Measurements from ENCODE around the gene ZFP36. TPM values are rescaled to one million over a fixed set of nuclear protein-coding genes. Genes with fewer than 3 reads are reported as not detected.
"Not testable (repeated sequence)": the region's sequence is repeated elsewhere in the genome, so short reads cannot be mapped to it uniquely, and the experiment has no call there.

Gene ZFP36
- total RNA-seq, 2 donors from 2014 or later: 55.8 to 108 TPM

DNA sequence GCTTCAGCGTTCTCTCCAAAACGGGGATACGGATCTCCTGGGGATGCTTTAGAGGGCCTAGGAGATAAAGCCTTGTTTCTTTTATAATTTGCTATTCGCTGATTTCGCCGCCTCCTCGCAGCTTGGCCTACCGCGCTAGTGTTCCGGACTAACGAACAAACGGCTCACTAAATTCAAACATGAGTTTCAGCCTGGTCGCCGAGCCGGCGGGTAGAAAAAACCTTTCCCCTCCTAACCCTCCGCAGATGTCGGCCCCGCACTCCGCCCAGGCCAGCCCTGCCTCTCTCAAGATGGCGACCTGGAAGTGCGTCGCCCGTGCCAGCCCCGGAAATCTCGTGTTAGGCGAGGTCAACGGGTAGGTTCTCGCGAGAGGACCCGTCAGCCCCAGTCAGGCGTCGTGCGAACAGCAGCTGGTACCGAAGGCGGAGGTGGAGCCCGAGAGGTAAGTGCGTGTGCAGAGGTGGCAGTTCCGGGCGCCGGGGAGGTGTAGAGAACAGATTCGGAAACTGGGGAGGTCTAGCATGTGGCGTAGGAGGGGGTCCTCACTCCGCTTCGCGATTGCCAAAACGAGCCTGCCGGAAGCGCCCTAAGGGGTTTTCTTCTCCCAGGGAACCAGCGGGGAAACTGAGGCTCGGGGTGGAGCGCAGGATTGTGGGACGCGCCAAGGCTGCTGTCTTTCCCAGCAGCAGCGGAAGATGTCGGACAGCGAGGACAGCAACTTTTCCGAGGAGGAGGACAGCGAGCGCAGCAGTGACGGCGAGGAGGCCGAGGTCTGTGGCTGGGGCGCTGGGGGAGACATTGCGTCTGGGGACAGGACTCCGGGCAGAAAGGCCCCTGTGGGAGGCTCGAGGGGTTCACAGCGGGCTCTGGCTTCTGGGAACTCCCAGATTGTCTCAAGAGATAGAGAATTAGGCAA, 38.8 kb downstream of the ZFP36 start, which contains the start of gene SUPT5H:
SUPT5H (plus strand) TSS at position 387 of the 916 bp plus-strand sequence; CDS start at position 696, 309 bp downstream.
- intact Hi-C loops (cut with DNase I): loop anchor here (10.0 kb wide), 1 partner anchor 89 kb away; the partner anchor contains the start of gene EID2B
- ATAC-seq (peak; percentile 100), DNase-seq (peak; percentile 98 to 99 (median 99))
- no peaks in the 10 kb centered on the region for H3K9me3 ChIP-seq
- peak within 1 kb of the TSS; percentile 93 to 94 for H3K4me3 ChIP-seq
- H3K36me3 ChIP-seq (replicated peaks in 1 of 2; ENCODE audit: insufficient read depth in 1 of 2, low read depth in 2 of 2): no peaks in the 10 kb centered on the region
- H3K27ac ChIP-seq: peak within 1 kb of the TSS; percentile 72 to 96 (median 86)
- TF ChIP-seq POLR2A (IDR thresholded peaks at IDR 0.05): peak; percentile 81 to 96 (median 94)
- TF ChIP-seq, protein P1, sequence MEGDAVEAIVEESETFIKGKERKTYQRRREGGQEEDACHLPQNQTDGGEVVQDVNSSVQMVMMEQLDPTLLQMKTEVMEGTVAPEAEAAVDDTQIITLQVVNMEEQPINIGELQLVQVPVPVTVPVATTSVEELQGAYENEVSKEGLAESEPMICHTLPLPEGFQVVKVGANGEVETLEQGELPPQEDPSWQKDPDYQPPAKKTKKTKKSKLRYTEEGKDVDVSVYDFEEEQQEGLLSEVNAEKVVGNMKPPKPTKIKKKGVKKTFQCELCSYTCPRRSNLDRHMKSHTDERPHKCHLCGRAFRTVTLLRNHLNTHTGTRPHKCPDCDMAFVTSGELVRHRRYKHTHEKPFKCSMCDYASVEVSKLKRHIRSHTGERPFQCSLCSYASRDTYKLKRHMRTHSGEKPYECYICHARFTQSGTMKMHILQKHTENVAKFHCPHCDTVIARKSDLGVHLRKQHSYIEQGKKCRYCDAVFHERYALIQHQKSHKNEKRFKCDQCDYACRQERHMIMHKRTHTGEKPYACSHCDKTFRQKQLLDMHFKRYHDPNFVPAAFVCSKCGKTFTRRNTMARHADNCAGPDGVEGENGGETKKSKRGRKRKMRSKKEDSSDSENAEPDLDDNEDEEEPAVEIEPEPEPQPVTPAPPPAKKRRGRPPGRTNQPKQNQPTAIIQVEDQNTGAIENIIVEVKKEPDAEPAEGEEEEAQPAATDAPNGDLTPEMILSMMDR (IDR thresholded peaks at IDR 0.05): peak in 1 of 7 experiments; percentile 19
- WGBS, 2 donors: 0% methylated on average over 38 to 68 of the region's 68 CpGs
- H3K4me1 ChIP-seq: peaks cover 48% of the 10 kb centered on the region
- H3K27me3 ChIP-seq: no peaks in the 10 kb centered on the region

DNA sequence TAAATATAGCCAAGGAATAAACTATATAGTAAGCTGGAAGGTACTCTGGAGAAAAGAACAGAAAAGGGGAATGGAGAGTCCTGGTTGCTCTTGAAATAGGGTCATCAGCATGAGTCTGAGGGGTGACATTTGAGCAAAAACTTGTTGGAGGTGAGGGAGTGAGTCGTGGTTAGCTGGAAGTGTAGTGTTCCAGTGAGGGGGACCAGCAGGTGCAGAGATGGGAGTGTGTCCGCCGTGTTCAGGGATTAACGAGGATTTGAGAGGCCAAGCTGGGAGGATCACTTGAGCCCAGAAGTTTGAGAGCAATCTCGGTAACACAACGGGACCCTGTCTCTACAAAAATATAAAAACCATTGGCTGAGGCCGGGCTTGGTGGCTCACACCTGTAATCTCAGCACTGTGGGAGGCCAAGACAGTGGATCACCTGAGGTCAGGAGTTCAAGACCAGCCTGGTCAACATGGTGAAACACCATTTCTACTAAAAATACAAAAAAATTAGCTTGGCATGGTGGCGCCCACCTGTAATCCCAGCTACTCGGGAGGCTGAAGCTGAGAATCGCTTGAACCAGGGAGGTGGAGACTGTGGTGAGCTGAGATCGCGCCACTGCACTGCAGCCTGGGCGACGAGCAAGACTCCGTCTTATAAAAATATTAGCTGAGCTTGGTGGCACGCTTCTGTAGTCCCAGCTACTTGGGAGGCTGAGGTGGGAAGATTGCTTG, 39.9 kb downstream of the ZFP36 start:
- DNase-seq: no peak
- intact Hi-C loops (cut with DNase I): loop anchor here (10.0 kb wide), 1 partner anchor 88 kb away; the partner anchor contains the start of gene EID2B
- WGBS, 2 donors: 65 to 67% methylated on average over 14 to 16 of the region's 16 CpGs

DNA sequence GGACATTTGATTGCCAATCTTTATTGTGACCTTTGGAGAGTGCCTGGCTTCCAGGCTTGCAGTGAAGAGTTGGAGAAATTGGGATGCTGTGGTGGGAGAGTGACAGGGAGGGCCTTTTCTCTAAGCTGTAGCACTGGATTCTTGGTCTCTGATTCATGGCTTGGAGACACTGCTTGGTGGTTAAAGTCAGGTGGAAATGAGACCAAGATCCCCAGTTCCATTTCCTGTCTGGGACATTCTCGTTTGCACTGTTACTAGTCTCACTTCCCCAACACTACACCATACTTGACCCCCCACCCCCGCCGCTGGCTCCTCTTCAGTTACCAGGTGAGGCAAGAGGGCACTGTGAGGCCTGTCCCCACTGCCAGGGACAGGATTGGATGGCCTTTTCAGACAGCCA, 41.6 kb downstream of the ZFP36 start:
- H3K9me3 ChIP-seq: no peaks in the 10 kb centered on the region
- no peak for DNase-seq
- H3K27me3 ChIP-seq: no peaks in the 10 kb centered on the region
- intact Hi-C loops (cut with DNase I): loop anchor here (10.0 kb wide), 1 partner anchor 87 kb away; the partner anchor contains the start of gene EID2B
- no peak overlapping the region for H3K27ac ChIP-seq
- no peak for ATAC-seq
- TF ChIP-seq, protein P1 (IDR thresholded peaks at IDR 0.05): no peak
- TF ChIP-seq POLR2A (IDR thresholded peaks at IDR 0.05): no peak
- H3K4me3 ChIP-seq: no peak overlapping the region
- peaks cover 47% of the 10 kb centered on the region for H3K4me1 ChIP-seq
- 56 to 60% methylated on average over 3 of the region's 3 CpGs for WGBS, 2 donors
- H3K36me3 ChIP-seq (replicated peaks in 1 of 2; ENCODE audit: insufficient read depth in 1 of 2, low read depth in 2 of 2): peaks cover 0 to 3% of the 10 kb centered on the region in 2 donors

More for the DNA sequence above, 39.9 kb downstream of the ZFP36 start:
- TF ChIP-seq, protein P1 (IDR thresholded peaks at IDR 0.05): no peak
- no peak for TF ChIP-seq POLR2A (IDR thresholded peaks at IDR 0.05)
- no peak for ATAC-seq
- H3K4me1 ChIP-seq: peaks cover 47% of the 10 kb centered on the region
- no peaks in the 10 kb centered on the region for H3K9me3 ChIP-seq
- peak overlapping the region in 2 of 4 donors; percentile 79 to 96 for H3K27ac ChIP-seq
- no peaks in the 10 kb centered on the region for H3K36me3 ChIP-seq (replicated peaks in 1 of 2; ENCODE audit: insufficient read depth in 1 of 2, low read depth in 2 of 2)
- H3K4me3 ChIP-seq: peak overlapping the region; percentile 93 to 94
- no peaks in the 10 kb centered on the region for H3K27me3 ChIP-seq

DNA sequence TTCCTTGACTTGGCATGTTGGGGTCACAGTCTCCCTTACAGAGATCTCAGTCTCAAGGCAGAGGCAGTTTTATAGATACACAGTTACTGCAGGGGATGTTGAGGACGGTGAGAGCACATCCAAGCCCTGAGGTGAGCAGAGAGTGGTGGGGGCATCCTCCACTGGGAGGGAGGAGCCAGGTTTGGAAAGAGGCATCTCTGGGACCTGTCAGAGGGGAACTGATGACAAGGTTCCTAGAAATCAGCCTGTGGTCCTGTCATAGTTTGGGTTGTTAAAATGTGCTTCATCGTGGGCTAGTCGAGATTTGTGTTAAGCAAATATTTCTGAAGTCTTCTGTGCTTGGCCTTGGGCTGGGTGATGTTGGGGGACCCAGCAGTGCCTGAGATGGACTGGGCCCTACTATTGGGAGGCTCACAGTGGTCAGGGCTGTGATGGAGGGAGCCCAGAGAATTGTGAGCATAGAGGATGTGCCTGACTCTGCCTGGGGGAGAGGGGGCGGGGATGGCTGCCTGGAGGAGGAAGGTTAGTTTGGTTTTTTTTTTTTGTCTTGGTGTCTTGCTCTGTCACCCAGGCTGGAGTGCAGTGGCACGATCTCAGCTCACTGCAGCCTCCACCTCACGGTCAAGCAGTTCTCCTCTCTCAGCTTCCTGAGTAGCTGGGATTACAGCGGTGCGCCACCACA, 42.6 kb downstream of the ZFP36 start:
- Histone ChIP-seq H3K36me3 (replicated peaks in 1 of 2; ENCODE audit: insufficient read depth in 1 of 2, low read depth in 2 of 2) (peaks cover 0 to 5% of the 10 kb centered on the region in 2 donors), H3K9me3 (no peaks in the 10 kb centered on the region), H3K27me3 (no peaks in the 10 kb centered on the region), H3K4me3 (no peak overlapping the region), H3K4me1 (peaks cover 47% of the 10 kb centered on the region), H3K27ac (no peak overlapping the region)
- ATAC-seq: no peak
- WGBS, 2 donors: 71 to 86% methylated on average over 6 to 8 of the region's 8 CpGs
- TF ChIP-seq POLR2A (IDR thresholded peaks at IDR 0.05): no peak
- TF ChIP-seq, protein P1 (IDR thresholded peaks at IDR 0.05): no peak
- intact Hi-C loops (cut with DNase I): loop anchor here (10.0 kb wide), 1 partner anchor 86 kb away; the partner anchor contains the start of gene EID2B
- DNase-seq: no peak

DNA sequence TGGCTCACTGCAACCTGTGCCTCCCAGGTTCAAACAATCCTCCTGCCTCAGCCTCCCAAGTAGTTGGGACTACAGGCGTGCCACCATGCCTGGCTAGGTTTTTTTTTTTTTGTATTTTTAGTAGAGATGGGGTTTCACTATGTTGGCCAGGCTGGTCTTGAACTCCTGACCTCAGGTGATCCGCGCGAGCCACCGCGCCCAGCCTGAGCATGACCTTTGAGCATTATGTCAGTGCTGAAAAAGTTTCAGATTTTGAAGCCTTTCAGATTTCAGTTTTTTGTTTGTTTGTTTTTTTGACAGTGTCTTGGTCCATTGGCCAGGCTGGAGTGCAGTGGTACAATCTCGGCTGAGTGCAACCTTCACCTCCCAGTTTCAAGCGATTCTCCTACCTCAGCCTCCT, 44.6 kb downstream of the ZFP36 start:
- H3K36me3 ChIP-seq (replicated peaks in 1 of 2; ENCODE audit: insufficient read depth in 1 of 2, low read depth in 2 of 2); H3K9me3 ChIP-seq; H3K4me3 ChIP-seq; ATAC-seq; DNase-seq; intact Hi-C loops (cut with DNase I); H3K27ac ChIP-seq; H3K27me3 ChIP-seq: not testable (repeated sequence)
- 93 to 95% methylated on average over 8 of the region's 8 CpGs for WGBS, 2 donors
- H3K4me1 ChIP-seq: peaks cover 42% of the 10 kb centered on the region
